Measurements from ENCODE around the gene LRRC17. TPM values are rescaled to one million over a fixed set of nuclear protein-coding genes. Genes with fewer than 3 reads are reported as not detected.
"Not testable (repeated sequence)": the region's sequence is repeated elsewhere in the genome, so short reads cannot be mapped to it uniquely, and the experiment has no call there.

LRRC17 gene
- polyA plus RNA-seq, 3 donors = 0.04 TPM; not detected in 2

DNA sequence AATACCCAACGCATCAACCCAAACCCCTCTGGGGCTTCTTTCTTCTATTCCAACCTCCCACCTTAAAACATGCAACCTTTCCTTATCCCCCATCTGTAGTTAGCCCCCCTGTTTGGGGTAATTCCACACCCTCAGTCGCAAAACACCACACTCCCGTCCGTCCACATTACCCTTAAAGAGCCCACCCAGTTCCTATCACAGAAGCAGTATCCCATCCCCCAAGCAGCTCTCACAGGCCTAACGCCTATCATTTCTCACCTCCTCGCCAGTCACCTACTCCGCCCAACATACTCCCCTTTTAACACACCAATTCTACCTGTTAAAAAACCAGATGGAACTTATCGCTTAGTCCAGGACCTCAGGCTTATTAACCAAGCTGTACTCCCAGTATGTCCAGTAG is 63.7 kb downstream of the LRRC17 start:
- WGBS (ENCODE audit: insufficient coverage) = 95% methylated on average over 8 of the region's 8 CpGs
- TF ChIP-seq CTCF (IDR thresholded peaks at IDR 0.05) = no peak
- Histone ChIP-seq H3K27me3 (ENCODE audit: control insufficient read depth in 2 of 2, insufficient read depth in 2 of 2, low read length in 2 of 2) (no peaks in the 10 kb centered on the region), H3K79me2 (ENCODE audit: insufficient read depth, low read length) (no peaks in the 10 kb centered on the region), H2AFZ (ENCODE audit: insufficient read depth, low read depth, low read length, poor library complexity, severe bottlenecking) (no peak overlapping the region), H3K9ac (ENCODE audit: insufficient read depth, low read length, poor library complexity, severe bottlenecking) (no peak overlapping the region), H3K4me3 (replicated peaks in 1 of 3; ENCODE audit: low read depth in 2 of 3, low read length in 3 of 3) (no peak overlapping the region), H4K20me1 (ENCODE audit: insufficient read depth, low read length) (no peaks in the 10 kb centered on the region), H3K4me1 (ENCODE audit: control insufficient read depth in 1 of 2, insufficient read depth in 2 of 2, low read length in 2 of 2) (peaks cover 6% of the 10 kb centered on the region in 2 donors), H3K9me3 (replicated peaks in 1 of 2; ENCODE audit: control insufficient read depth in 1 of 2, insufficient read depth in 1 of 2, low read length in 2 of 2) (no peaks in the 10 kb centered on the region), H3K36me3 (replicated peaks in 1 of 2; ENCODE audit: control insufficient read depth in 1 of 2, insufficient read depth in 2 of 2, low read length in 2 of 2) (no peaks in the 10 kb centered on the region), H3K27ac (ENCODE audit: low read depth in 1 of 2, low read length in 2 of 2) (no peak overlapping the region), H3K4me2 (replicated peaks; ENCODE audit: extremely low read depth, low read length, poor library complexity, severe bottlenecking) (no peak overlapping the region)
- peaks cover 0 to 7% (median 2%) of the 10 kb centered on the region in 7 donors for H3K9me3 Mint-ChIP-seq
- no peaks in the 10 kb centered on the region for H3K36me3 Mint-ChIP-seq
- peaks cover 21% of the 10 kb centered on the region for H3K4me1 Mint-ChIP-seq
- no peak overlapping the region for H3K4me3 Mint-ChIP-seq
- no peak overlapping the region for H3K27ac Mint-ChIP-seq
- peaks cover 0 to 2% (median 0%) of the 10 kb centered on the region in 3 donors for H3K27me3 Mint-ChIP-seq (ENCODE audit: low read depth in 3 of 3)
- no peak for DNase-seq
- intact Hi-C loops (cut with micrococcal nuclease) = loop anchor here in 1 of 2 donors (5.0 kb wide), 1 partner anchor 69 kb away; no protein-coding TSS in a partner anchor

DNA sequence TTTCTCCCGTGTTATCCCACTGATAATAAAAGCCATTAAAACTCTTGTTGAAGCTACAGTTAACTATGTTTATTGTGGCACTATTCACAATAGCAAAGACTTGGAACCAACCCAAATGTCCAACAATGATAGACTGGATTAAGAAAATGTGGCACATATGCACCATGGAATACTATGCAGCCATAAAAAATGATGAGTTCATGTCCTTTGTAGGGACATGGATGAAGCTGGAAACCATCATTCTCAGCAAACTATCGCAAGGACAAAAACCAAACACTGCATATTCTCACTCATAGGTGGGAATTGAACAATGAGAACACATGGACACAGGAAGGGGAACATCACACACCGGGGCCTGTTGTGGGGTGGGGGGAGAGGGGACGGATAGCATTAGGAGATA is 64.8 kb downstream of the LRRC17 start:
- DNase-seq; H2AFZ ChIP-seq (ENCODE audit: insufficient read depth, low read depth, low read length, poor library complexity, severe bottlenecking); H3K27me3 Mint-ChIP-seq (ENCODE audit: low read depth in 3 of 3); H3K4me1 ChIP-seq (ENCODE audit: control insufficient read depth in 1 of 2, insufficient read depth in 2 of 2, low read length in 2 of 2); H3K9me3 ChIP-seq (replicated peaks in 1 of 2; ENCODE audit: control insufficient read depth in 1 of 2, insufficient read depth in 1 of 2, low read length in 2 of 2); H3K4me2 ChIP-seq (replicated peaks; ENCODE audit: extremely low read depth, low read length, poor library complexity, severe bottlenecking); H3K36me3 Mint-ChIP-seq; H3K36me3 ChIP-seq (replicated peaks in 1 of 2; ENCODE audit: control insufficient read depth in 1 of 2, insufficient read depth in 2 of 2, low read length in 2 of 2); H3K27ac ChIP-seq (ENCODE audit: low read depth in 1 of 2, low read length in 2 of 2); H3K4me3 Mint-ChIP-seq; H3K4me3 ChIP-seq (replicated peaks in 1 of 3; ENCODE audit: low read depth in 2 of 3, low read length in 3 of 3); H3K79me2 ChIP-seq (ENCODE audit: insufficient read depth, low read length); H3K9ac ChIP-seq (ENCODE audit: insufficient read depth, low read length, poor library complexity, severe bottlenecking); H3K27ac Mint-ChIP-seq; H3K9me3 Mint-ChIP-seq; H3K27me3 ChIP-seq (ENCODE audit: control insufficient read depth in 2 of 2, insufficient read depth in 2 of 2, low read length in 2 of 2); H4K20me1 ChIP-seq (ENCODE audit: insufficient read depth, low read length): not testable (repeated sequence)
- intact Hi-C loops (cut with micrococcal nuclease) = loop anchor here in 1 of 2 donors (5.0 kb wide), 1 partner anchor 70 kb away; no protein-coding TSS in a partner anchor
- no CpG with 5 or more reads among the region's 4 CpGs for WGBS (ENCODE audit: insufficient coverage)
- peaks cover 21% of the 10 kb centered on the region for H3K4me1 Mint-ChIP-seq

Measured in CD14-positive monocyte (primary cell).